ENCODE results near the gene GCSH. TPM values are rescaled to one million over a fixed set of nuclear protein-coding genes. Genes with fewer than 3 reads are reported as not detected.

The GCSH gene
- total RNA-seq, 1 donor from 2014 or later = 79.2 TPM

DNA sequence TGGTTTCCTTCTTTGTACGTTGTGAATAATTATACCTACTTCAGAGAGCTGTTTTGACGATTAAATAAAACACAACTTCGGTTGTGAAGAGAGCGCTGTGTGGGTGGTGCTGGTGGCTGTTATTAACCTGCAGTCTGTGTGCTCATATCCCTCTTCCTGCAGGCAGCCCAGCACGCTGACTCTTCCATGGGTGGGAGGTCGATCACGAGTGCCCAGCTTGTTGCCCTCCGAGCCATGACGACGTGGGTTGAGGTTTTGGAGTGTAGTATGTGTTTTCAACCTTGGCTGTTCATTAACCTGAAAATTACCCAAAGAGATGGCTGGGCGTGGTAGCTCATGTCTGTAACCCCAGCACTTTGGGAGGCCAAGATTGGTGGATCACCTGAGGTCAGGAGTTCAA is 11.3 kb upstream of the GCSH start:
- H3K4me3 Mint-ChIP-seq = no peak overlapping the region
- no peak for DNase-seq (ENCODE audit: low read depth, low spot score)
- peaks cover 14% of the 10 kb centered on the region for H3K4me1 Mint-ChIP-seq
- H3K27me3 Mint-ChIP-seq (ENCODE audit: low read depth) = no peaks in the 10 kb centered on the region
- no peaks in the 10 kb centered on the region for H3K36me3 Mint-ChIP-seq (ENCODE audit: low read depth)
- TF ChIP-seq, protein P1, sequence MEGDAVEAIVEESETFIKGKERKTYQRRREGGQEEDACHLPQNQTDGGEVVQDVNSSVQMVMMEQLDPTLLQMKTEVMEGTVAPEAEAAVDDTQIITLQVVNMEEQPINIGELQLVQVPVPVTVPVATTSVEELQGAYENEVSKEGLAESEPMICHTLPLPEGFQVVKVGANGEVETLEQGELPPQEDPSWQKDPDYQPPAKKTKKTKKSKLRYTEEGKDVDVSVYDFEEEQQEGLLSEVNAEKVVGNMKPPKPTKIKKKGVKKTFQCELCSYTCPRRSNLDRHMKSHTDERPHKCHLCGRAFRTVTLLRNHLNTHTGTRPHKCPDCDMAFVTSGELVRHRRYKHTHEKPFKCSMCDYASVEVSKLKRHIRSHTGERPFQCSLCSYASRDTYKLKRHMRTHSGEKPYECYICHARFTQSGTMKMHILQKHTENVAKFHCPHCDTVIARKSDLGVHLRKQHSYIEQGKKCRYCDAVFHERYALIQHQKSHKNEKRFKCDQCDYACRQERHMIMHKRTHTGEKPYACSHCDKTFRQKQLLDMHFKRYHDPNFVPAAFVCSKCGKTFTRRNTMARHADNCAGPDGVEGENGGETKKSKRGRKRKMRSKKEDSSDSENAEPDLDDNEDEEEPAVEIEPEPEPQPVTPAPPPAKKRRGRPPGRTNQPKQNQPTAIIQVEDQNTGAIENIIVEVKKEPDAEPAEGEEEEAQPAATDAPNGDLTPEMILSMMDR (conservative IDR thresholded peaks at IDR 0.05) = no peak
- H3K9me3 Mint-ChIP-seq = no peaks in the 10 kb centered on the region
- no peak overlapping the region for H3K27ac Mint-ChIP-seq (ENCODE audit: unreplicated experiment)

DNA sequence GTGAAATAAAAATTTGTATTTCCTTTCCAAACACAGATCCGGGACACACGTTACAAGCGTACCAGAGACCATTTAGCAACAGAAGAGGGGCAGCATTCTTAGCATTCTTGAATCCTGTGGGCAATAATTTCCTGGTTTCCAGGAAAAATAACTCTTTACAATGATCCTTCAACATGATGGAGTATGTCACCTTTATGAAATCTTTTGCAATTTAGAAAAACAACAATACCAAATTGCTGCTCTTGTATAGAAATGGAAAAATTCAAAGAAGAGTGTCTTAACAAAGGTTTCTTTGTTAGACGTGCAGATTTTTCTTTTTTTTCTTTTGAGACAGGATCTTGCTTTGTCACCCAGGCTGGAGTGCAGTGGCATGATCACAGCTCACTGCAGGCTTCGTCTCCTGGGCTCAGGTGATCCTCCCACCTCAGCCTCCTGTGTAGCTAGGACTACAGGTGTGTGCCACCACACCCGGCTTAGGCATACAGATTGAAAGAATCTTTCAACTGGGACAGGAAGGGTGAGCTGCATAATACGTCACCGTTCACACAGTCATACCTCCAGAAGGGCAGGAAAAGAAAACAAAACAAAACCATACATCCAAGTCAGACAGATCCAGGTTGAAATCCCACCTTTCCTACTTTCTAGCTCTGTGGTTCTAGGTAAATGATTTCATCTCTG is 10.8 kb upstream of the GCSH start:
- Mint-ChIP-seq H3K27me3 (ENCODE audit: low read depth) (no peaks in the 10 kb centered on the region), H3K4me1 (peaks cover 14% of the 10 kb centered on the region), H3K4me3 (no peak overlapping the region), H3K9me3 (no peaks in the 10 kb centered on the region), H3K36me3 (ENCODE audit: low read depth) (no peaks in the 10 kb centered on the region), H3K27ac (ENCODE audit: unreplicated experiment) (peak overlapping the region; percentile 94)
- TF ChIP-seq, protein P1 (conservative IDR thresholded peaks at IDR 0.05) = no peak
- DNase-seq (ENCODE audit: low read depth, low spot score) = no peak

- H3K27me3 Mint-ChIP-seq (ENCODE audit: low read depth) = no peaks in the 10 kb centered on the region
- H3K9me3 Mint-ChIP-seq = no peaks in the 10 kb centered on the region
These were observed 9.8 kb upstream of the GCSH start for GRCh38 chr16:81105946-81106345.

DNA sequence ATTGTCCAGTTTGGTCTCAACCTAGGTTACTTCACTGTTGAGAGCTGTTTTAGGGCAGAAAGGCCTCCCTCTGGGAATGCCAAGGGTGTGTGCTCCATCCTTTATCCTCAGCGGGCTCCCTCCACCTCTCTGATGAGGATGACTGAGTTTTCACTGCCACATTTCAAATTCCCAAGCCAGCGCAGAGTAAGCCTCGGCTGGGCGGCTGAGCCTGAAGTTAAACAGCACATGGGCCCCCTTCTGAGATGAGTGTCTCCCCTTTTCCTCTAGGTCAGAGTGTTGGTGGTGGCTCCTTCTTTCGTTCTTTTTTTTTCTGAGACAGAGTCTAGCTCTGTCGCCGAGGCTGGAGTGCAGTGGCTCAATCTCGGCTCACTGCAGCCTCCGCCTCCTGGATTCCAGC is 5.5 kb upstream of the GCSH start:
- H3K27me3 Mint-ChIP-seq (ENCODE audit: low read depth) = no peaks in the 10 kb centered on the region
- H3K9me3 Mint-ChIP-seq = no peaks in the 10 kb centered on the region
- H3K4me3 Mint-ChIP-seq = no peak overlapping the region

More at GRCh38 chr16:81105946-81106345, 9.8 kb upstream of the GCSH start:
- Mint-ChIP-seq H3K4me3 (no peak overlapping the region), H3K4me1 (peaks cover 14% of the 10 kb centered on the region), H3K36me3 (ENCODE audit: low read depth) (no peaks in the 10 kb centered on the region), H3K27ac (ENCODE audit: unreplicated experiment) (no peak overlapping the region)
- TF ChIP-seq, protein P1 (conservative IDR thresholded peaks at IDR 0.05) = no peak
- no peak for DNase-seq (ENCODE audit: low read depth, low spot score)

DNA sequence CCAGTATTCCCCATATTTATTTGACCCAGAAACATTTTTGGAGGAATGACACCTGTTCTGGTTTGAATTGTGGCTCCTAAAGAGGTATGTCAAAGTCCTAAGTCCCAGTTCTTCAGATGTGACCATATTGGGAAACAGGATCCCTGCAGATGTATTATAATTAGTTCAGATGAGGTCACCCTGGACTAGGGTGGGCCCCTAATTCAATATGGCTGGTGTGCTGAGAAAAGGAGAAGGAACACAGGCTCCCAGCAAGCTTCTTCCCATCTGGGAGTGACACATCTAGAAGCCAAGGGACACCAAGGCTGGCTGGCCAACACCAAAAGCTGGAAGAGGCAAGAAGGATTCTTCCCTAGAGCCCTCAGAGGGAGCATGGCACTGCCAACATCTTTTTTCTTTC is 3.8 kb upstream of the GCSH start:
- Mint-ChIP-seq H3K27me3 (ENCODE audit: low read depth) (no peaks in the 10 kb centered on the region), H3K27ac (ENCODE audit: unreplicated experiment) (no peak overlapping the region), H3K4me3 (no peak overlapping the region), H3K9me3 (peaks cover 3% of the 10 kb centered on the region), H3K4me1 (peaks cover 8% of the 10 kb centered on the region), H3K36me3 (ENCODE audit: low read depth) (no peaks in the 10 kb centered on the region)
- DNase-seq (ENCODE audit: low read depth, low spot score) = no peak
- TF ChIP-seq, protein P1 (conservative IDR thresholded peaks at IDR 0.05) = no peak

More for the DNA sequence above, 5.5 kb upstream of the GCSH start:
- Mint-ChIP-seq H3K36me3 (ENCODE audit: low read depth) (no peaks in the 10 kb centered on the region), H3K27ac (ENCODE audit: unreplicated experiment) (no peak overlapping the region), H3K4me1 (peaks cover 3% of the 10 kb centered on the region)
- TF ChIP-seq, protein P1 (conservative IDR thresholded peaks at IDR 0.05) = no peak
- no peak for DNase-seq (ENCODE audit: low read depth, low spot score)

Data from neural crest cell (in vitro differentiated cells).